HL-60 (cell line): Measurements from ENCODE around the gene DMC1.

Experiments used
- CTCF ChIP-seq: IDR thresholded peaks from one replicate; pipeline ENCODE4 v1.5.1; 2011; ENCODE audit warnings: low read length, control low read depth, inconsistent platforms; ENCODE audit not compliant: insufficient read depth
- GABPA ChIP-seq: IDR thresholded peaks from 2 replicates; pipeline ENCODE4 v1.6.1; 2012; ENCODE audit warnings: low read depth
- POLR2AphosphoS5 ChIP-seq: IDR thresholded peaks from 2 replicates; pipeline ENCODE4 v1.6.1; 2012; ENCODE audit warnings: low read depth

- no peak for TF ChIP-seq CTCF
- TF ChIP-seq GABPA = no peak
- TF ChIP-seq POLR2AphosphoS5 = no peak
Measured at GRCh38 chr22:38531251-38531938, 38.6 kb downstream of the DMC1 start.
